ENCODE data around the gene SLC18A2.

The SLC18A2 gene

DNA sequence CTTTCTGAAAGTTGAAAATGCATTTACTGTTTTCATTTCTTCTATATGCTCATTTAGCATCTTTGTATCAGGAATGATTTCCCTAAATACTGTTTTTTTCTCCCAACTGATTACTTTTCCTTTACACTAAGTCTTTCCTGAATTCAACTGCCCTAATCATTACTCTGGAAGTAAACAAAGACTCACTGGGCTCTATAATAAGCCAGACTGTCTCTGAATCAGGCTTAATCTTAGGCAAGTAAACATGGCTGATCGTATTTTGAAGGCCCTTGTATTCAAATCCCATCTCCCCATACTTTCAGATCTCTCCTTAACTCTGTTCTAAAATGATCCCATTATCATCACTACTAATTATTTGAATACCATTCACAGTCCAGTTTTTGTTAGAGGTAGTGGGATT lies 72.7 kb downstream of the SLC18A2 start:
- no peak for DNase-seq (ENCODE audit: low read depth)

DNA sequence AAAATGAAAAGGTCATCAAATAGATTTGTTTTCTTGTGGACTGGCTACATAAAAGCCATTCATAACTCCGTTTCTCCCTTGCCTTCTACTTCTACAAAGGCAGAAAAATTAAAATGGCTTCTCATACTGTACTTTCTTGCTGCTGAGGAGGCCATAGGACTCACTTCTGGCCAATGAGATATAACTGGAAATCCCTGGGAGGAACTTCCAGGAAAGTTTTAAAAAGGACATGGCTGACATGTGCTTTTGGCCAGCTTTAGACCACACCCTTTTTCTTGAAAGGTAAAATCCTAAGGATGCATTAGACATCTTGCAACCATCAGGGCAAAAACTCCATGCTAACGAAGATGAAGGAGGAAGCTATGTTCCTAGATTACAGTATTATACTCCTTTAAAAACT lies 75.8 kb downstream of the SLC18A2 start:
- DNase-seq (ENCODE audit: low read depth), result no peak

GRCh38 chr10:117318909-117319308 lies 78.0 kb downstream of the SLC18A2 start:
- DNase-seq (ENCODE audit: low read depth), result no peak

- DNase-seq (ENCODE audit: low read depth), result no peak
Measured at GRCh38 chr10:117320050-117320665, 79.2 kb downstream of the SLC18A2 start.

DNA sequence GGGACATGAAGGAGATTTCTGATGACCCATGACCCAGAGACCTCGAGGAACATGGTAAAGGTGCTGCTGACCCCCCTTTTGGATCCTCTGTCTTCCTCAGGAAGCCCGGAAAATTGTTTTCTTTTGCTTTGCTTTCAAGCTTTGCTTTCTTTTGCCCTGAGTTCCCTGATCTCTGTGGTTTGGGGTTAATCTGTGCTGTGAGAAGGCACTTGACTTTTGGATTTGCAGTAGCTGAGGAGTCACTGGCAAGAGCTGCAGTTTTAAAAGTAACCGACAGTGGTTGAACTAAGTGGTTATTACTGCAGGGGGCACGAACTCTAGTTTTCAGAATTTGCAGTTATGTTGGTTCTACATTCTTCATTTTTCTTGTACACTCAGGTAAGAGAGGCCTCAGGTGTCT lies 81.3 kb downstream of the SLC18A2 start:
- no peak for DNase-seq (ENCODE audit: low read depth)

GRCh38 chr10:117324367-117324766 lies 83.5 kb downstream of the SLC18A2 start:
- no peak for DNase-seq (ENCODE audit: low read depth)

DNA sequence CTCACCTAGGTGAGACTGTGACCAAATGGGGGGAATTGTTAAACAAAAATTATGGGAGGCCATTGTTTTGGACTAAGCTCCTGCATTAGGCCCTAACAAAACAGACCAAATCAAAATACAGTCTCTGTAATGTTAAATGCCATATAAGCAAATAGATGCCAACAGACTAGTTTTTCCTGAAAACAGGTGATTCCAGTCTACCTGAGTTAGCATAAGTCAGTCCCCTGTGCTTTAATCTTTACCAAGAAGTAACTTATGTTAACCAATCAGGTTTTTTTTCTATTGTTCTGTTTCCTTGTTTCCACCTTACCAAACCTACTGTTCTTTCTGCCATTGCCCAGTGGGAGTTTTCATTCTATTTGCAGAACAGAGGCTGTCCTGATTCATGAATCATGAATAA lies 86.3 kb downstream of the SLC18A2 start:
- no peak for DNase-seq (ENCODE audit: low read depth)

Data from stimulated activated CD4-positive, alpha-beta T cell treated with anti-CD3 and anti-CD28 coated beads, Interleukin-2, amount 100 ng/mL, for 4 hours (primary cell).